K562 (cell line): ENCODE data around the gene PUS7.

Experiments used
- CTCF ChIP-seq, 3 experiments: IDR thresholded peaks in 2 of 3; conservative IDR thresholded peaks in 1 of 3; 2 replicates each; pipeline ENCODE4 v1.5.1; 2011 to 2012; ENCODE audit warnings: low read length in 3 of 3, mild to moderate bottlenecking in 3 of 3, control low read depth in 2 of 3, improper control_type of control experiment in 1 of 3, inconsistent platforms in 1 of 3, low read depth in 1 of 3, mixed read lengths in 1 of 3, moderate library complexity in 1 of 3; ENCODE audit not compliant: insufficient read depth in 2 of 3
- FOSL1 ChIP-seq: fragments of 200-800 bp; sonication (Bioruptor generic); conservative IDR thresholded peaks from 2 replicates; pipeline ENCODE4 v1.6.1; 2016; ENCODE audit warnings: missing genetic modification characterization, missing compliant biosample characterization
- FOXP1 ChIP-seq: sonication (generic); formaldehyde crosslinking; IDR thresholded peaks from 2 replicates; pipeline ENCODE4 v1.8.0; 2022; ENCODE audit warnings: mild to moderate bottlenecking, missing genetic modification reagents

DNA sequence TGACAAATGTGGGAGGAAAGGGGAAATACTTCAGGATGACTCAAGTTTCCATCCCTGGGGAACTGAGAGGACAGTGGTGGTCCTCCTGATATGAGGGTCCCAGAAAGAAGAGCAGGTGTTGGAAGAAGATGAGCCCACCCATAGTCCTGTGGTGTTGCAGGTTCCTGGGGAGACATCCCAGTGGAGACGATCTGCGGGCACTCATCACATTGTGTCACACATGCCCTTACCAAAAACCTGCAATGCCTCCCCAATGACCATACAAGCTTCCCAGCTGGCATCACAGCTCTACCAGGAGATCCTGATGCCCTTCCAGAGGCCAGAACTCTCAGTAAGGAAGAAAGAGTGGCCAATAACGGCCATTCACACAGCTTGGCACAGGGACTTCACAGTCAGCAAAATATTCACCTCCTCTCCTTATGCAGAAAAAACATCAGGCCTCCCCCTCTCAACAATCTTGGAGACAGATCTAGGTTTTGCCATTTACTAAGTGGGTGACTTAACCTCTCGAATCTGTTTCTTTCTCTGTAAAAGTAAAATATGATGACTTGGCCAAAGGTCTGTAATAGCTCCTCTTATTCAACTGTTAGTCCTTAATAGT lies 9.0 kb downstream of the PUS7 start:
- TF ChIP-seq FOXP1 (CRISPR knock-in tag): no peak
- TF ChIP-seq FOSL1 (tag): no peak
- no peak for TF ChIP-seq CTCF (IDR thresholded peaks at IDR 0.05 in 2 of 3, conservative IDR thresholded peaks at IDR 0.05 in 1 of 3; ENCODE audit: insufficient read depth in 2 of 3, low read depth in 1 of 3, low read length in 3 of 3)
